GM12864 (cell line): ENCODE measurements around the gene TALDO1.

ENCODE experiments used
- DNase-seq: peaks from one replicate; pipeline ENCODE4 v3.0.0-alpha.2; 2011; ENCODE audit warnings: low read depth
- H3K4me3 ChIP-seq: 2 replicates; pipeline ENCODE4 v1.5.1; 2011; ENCODE audit warnings: mild to moderate bottlenecking, low read depth, low read length, control low read depth
- TF ChIP-seq, protein P1 (sequence below): IDR thresholded peaks from 2 replicates; pipeline ENCODE4 v1.5.1; 2011; ENCODE audit warnings: low read depth, mild to moderate bottlenecking, moderate library complexity, low read length, control low read depth, inconsistent platforms; ENCODE audit errors: missing control alignments

The TALDO1 gene

GRCh38 chr11:763073-763463, 15.8 kb downstream of the TALDO1 start:
- H3K4me3 ChIP-seq = no peak overlapping the region
- no peak for DNase-seq
- TF ChIP-seq, protein P1, sequence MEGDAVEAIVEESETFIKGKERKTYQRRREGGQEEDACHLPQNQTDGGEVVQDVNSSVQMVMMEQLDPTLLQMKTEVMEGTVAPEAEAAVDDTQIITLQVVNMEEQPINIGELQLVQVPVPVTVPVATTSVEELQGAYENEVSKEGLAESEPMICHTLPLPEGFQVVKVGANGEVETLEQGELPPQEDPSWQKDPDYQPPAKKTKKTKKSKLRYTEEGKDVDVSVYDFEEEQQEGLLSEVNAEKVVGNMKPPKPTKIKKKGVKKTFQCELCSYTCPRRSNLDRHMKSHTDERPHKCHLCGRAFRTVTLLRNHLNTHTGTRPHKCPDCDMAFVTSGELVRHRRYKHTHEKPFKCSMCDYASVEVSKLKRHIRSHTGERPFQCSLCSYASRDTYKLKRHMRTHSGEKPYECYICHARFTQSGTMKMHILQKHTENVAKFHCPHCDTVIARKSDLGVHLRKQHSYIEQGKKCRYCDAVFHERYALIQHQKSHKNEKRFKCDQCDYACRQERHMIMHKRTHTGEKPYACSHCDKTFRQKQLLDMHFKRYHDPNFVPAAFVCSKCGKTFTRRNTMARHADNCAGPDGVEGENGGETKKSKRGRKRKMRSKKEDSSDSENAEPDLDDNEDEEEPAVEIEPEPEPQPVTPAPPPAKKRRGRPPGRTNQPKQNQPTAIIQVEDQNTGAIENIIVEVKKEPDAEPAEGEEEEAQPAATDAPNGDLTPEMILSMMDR = no peak

GRCh38 chr11:763549-764321, 16.5 kb downstream of the TALDO1 start:
- H3K4me3 ChIP-seq = no peak overlapping the region
- TF ChIP-seq, protein P1 = no peak
- no peak for DNase-seq

- H3K4me3 ChIP-seq = no peak overlapping the region
- DNase-seq = no peak
- TF ChIP-seq, protein P1 = no peak
Measured at GRCh38 chr11:764322-765024, 17.2 kb downstream of the TALDO1 start.

DNA sequence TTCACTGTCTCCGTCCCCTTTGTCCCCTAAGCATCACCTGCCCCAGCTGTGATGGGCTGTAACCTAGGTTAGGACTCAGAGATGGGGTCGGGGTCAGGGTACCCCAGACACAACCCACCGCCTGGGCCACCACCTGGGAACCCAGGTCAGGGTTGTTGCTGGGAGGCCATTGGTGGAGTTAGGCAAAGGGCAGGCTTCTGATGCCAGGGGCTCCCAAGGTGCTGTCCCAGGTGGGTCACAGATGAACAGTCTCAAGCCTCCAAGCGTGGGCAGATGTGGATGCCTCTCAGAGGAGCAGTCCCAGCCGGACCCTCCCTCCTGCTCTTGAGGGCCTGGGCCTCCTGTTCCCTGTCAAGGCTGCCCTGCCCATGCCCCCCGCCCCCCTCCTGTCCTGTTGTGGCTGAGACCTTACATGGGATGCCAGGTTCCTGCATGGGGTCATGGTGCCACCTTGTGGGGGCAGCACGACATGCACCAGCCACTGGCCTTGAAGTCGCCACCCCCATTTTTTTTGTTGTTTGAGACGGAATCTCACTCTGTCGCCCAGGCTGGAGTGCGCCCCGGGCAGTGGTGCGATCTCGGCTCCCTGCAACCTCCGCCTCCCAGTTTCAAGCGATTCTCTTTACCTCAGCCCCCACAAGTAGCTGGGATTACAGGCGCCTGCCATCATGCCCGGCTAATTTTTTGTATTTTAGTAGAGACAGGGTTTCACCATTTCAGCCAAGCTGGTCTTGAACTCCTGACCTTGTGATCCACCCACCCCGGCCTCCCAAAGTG, 17.9 kb downstream of the TALDO1 start:
- H3K4me3 ChIP-seq = no peak overlapping the region
- TF ChIP-seq, protein P1 = peak; percentile 74
- no peak for DNase-seq

DNA sequence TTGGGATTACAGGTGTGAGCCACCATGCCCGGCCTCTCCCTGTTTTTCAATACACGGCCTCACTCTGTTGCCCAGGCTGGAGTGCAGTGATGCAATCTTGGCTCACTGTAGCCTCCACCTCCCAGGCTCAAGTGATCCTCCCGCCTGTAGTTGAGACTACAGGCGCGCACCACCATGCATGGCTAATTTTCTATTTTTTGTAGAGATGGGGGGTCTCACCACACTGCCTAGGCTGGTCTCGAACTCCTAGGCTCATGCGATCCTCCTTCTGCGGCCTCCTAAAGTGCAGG, 18.5 kb downstream of the TALDO1 start:
- no peak for DNase-seq
- no peak overlapping the region for H3K4me3 ChIP-seq
- TF ChIP-seq, protein P1 = no peak

DNA sequence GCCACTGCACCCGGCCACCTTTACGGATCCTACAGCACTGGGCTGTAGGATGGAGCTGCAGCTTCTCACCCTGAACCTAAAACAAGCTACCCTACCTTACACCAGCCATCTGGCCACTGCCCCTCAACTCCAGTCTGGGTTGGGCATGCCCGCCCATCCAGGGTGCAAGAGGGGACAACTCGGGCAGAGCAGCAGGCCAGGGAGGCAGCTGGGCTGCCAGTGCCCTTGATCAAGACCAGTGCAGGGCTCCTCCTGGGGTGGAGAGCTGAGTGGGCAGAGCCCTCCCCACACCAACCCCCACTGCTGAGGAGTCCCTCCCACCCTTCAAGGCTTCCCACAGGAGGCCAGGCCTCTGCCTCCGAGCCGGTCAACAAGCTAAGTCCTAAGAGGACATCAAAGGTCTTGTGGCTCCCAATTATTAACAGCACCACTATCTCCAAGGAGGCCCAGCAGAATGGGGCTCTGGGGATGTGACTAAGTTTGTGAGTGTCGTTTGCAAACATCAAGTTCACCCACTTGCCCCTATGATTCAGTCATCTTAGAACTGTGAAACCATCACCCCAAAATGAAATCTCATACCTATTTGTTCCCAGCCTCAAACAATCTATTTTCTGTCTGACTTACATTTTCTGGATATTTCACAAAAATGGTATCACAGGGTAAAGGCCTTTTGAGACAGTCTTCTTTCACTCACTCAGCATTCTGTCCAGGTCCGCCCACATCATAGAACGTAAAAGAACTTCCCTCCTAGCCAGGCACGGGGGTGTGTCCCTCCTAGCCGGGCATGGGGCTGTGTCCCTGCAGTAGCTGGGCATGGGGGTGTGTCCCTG, 19.1 kb downstream of the TALDO1 start:
- no peak overlapping the region for H3K4me3 ChIP-seq
- TF ChIP-seq, protein P1 = no peak
- DNase-seq = no peak
